GM21447 (cell line): Measurements from ENCODE around the gene MTHFD1L.

Experiments used
- ATAC-seq: cut with Tn5 transposase; IDR thresholded peaks from one replicate; pipeline ENCODE4 v1.9.1; 2021; ENCODE audit not compliant: unreplicated experiment

MTHFD1L gene

GRCh38 chr6:150897400-150897943 is 32.0 kb downstream of the MTHFD1L start:
- ATAC-seq = no peak

GRCh38 chr6:150898399-150899170 is 33.1 kb downstream of the MTHFD1L start:
- ATAC-seq = peak; percentile 39

- ATAC-seq = no peak
Measured at GRCh38 chr6:150899231-150899630, 33.7 kb downstream of the MTHFD1L start.

- no peak for ATAC-seq
Measured at GRCh38 chr6:150900049-150900448, 34.5 kb downstream of the MTHFD1L start.

- no peak for ATAC-seq
Measured at GRCh38 chr6:150902142-150902776, 36.8 kb downstream of the MTHFD1L start.

GRCh38 chr6:150905769-150906168 is 40.3 kb downstream of the MTHFD1L start:
- ATAC-seq = no peak

- ATAC-seq = no peak
Measured at GRCh38 chr6:150906641-150907326, 41.3 kb downstream of the MTHFD1L start.

- ATAC-seq = no peak
Measured at GRCh38 chr6:150907383-150907782, 41.9 kb downstream of the MTHFD1L start.

GRCh38 chr6:150908901-150909300 is 43.4 kb downstream of the MTHFD1L start:
- ATAC-seq = no peak

- ATAC-seq = no peak
Measured at GRCh38 chr6:150910561-150910960, 45.1 kb downstream of the MTHFD1L start.

GRCh38 chr6:150914372-150914771 is 48.9 kb downstream of the MTHFD1L start:
- no peak for ATAC-seq

- no peak for ATAC-seq
Measured at GRCh38 chr6:150915131-150915879, 49.8 kb downstream of the MTHFD1L start.

- ATAC-seq = no peak
Measured at GRCh38 chr6:150915880-150916265, 50.4 kb downstream of the MTHFD1L start.

GRCh38 chr6:150919938-150920337 is 54.4 kb downstream of the MTHFD1L start:
- ATAC-seq = no peak

GRCh38 chr6:150922137-150922536 is 56.6 kb downstream of the MTHFD1L start:
- no peak for ATAC-seq

GRCh38 chr6:150924808-150925589 is 59.5 kb downstream of the MTHFD1L start:
- no peak for ATAC-seq

GRCh38 chr6:150925590-150925928 is 60.1 kb downstream of the MTHFD1L start:
- no peak for ATAC-seq

- ATAC-seq = no peak
Measured at GRCh38 chr6:150925976-150926375, 60.5 kb downstream of the MTHFD1L start.

GRCh38 chr6:150928882-150929281 is 63.4 kb downstream of the MTHFD1L start:
- no peak for ATAC-seq

GRCh38 chr6:150929416-150929815 is 63.9 kb downstream of the MTHFD1L start:
- no peak for ATAC-seq
